Calu3 (cell line): ENCODE results near the gene COL3A1. TPM values are rescaled to one million over a fixed set of nuclear protein-coding genes. Genes with fewer than 3 reads are reported as not detected.

Source experiments
- BruUV-seq: library from RNA; stranded (reverse); fragments of 400-500 nt; replicated peaks from 2 replicates; lab custom pipeline; 2021; lab: Mats Ljungman, UMichigan
- CTCF ChIA-PET: fragments of 300-600 bp; sonication (Branson Sonifier 250); formaldehyde crosslinking; loops from one replicate; lab custom pipeline; 2022; ENCODE audit warnings: antibody characterized with exemption; lab: Charles Lee
- DNase-seq: peaks from one replicate; pipeline ENCODE4 v3.0.0; 2022
- H3K27ac Mint-ChIP-seq: one replicate; pipeline ENCODE4 v1.8.0; 2022; ENCODE audit warnings: mixed read lengths; ENCODE audit not compliant: unreplicated experiment
- H3K27me3 Mint-ChIP-seq: one replicate; pipeline ENCODE4 v1.8.0; 2022; ENCODE audit warnings: mixed read lengths; ENCODE audit not compliant: unreplicated experiment
- H3K36me3 Mint-ChIP-seq: one replicate; pipeline ENCODE4 v1.8.0; 2022; ENCODE audit warnings: mild to moderate bottlenecking, moderate library complexity, mixed read lengths; ENCODE audit not compliant: insufficient read depth, unreplicated experiment
- H3K4me1 Mint-ChIP-seq: one replicate; pipeline ENCODE4 v1.8.0; 2022; ENCODE audit warnings: mild to moderate bottlenecking, low read depth, mixed read lengths; ENCODE audit not compliant: unreplicated experiment
- H3K4me3 Mint-ChIP-seq: one replicate; pipeline ENCODE4 v1.8.0; 2022; ENCODE audit warnings: mild to moderate bottlenecking, low read depth, moderate library complexity, mixed read lengths; ENCODE audit not compliant: unreplicated experiment
- H3K9me3 Mint-ChIP-seq: one replicate; pipeline ENCODE4 v1.8.0; 2022; ENCODE audit warnings: low read depth, mixed read lengths; ENCODE audit not compliant: unreplicated experiment
- intact Hi-C: fragments of 100-400 bp; cut with micrococcal nuclease; formaldehyde crosslinking; loops from one replicate; pipeline ENCODE4 v1.10.0; 2022; ENCODE audit not compliant: unreplicated experiment
- total RNA-seq: library from RNA; stranded (reverse); gene quantifications from 2 replicates; pipeline ENCODE4 v1.2.3, GENCODE V29; 2022
- TF ChIP-seq, protein P1 (sequence below): fragments of 200-600 bp; IDR thresholded peaks from one replicate; pipeline ENCODE4 v1.8.0; 2022; ENCODE audit warnings: antibody characterized with exemption; ENCODE audit not compliant: unreplicated experiment

Gene COL3A1
- total RNA-seq, 1 experiment from 2014 or later = not detected

DNA sequence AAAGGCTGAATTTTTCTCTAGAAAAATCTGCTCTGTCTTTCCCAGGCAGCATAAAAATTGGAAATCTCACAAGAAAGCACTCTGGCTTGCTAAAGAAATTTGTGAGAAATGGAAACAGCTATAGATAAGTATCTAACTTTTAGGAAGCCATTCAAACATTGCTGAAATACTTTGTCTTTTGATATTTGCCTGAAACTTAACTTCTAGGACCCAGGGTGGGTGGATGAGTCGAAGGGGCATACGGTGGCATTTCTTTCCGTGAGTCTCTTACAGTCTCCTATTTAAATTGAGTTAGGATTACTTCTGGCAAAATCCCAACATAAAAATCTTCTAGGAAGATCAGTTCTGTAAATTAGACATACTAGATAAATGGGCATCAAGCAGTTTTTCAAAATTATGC is 532 bp upstream of the COL3A1 start:
- H3K27me3 Mint-ChIP-seq = no peaks in the 10 kb centered on the region
- no peaks in the 10 kb centered on the region for H3K4me1 Mint-ChIP-seq
- H3K9me3 Mint-ChIP-seq = no peaks in the 10 kb centered on the region
- no peaks in the 10 kb centered on the region for H3K36me3 Mint-ChIP-seq
- H3K4me3 Mint-ChIP-seq = no peak overlapping the region
- BruUV-seq = no TSS peak
- CTCF ChIA-PET = no interaction called here
- TF ChIP-seq, protein P1, sequence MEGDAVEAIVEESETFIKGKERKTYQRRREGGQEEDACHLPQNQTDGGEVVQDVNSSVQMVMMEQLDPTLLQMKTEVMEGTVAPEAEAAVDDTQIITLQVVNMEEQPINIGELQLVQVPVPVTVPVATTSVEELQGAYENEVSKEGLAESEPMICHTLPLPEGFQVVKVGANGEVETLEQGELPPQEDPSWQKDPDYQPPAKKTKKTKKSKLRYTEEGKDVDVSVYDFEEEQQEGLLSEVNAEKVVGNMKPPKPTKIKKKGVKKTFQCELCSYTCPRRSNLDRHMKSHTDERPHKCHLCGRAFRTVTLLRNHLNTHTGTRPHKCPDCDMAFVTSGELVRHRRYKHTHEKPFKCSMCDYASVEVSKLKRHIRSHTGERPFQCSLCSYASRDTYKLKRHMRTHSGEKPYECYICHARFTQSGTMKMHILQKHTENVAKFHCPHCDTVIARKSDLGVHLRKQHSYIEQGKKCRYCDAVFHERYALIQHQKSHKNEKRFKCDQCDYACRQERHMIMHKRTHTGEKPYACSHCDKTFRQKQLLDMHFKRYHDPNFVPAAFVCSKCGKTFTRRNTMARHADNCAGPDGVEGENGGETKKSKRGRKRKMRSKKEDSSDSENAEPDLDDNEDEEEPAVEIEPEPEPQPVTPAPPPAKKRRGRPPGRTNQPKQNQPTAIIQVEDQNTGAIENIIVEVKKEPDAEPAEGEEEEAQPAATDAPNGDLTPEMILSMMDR = no peak
- no peak for DNase-seq
- H3K27ac Mint-ChIP-seq = no peak overlapping the region
- intact Hi-C loops = no loop called here

DNA sequence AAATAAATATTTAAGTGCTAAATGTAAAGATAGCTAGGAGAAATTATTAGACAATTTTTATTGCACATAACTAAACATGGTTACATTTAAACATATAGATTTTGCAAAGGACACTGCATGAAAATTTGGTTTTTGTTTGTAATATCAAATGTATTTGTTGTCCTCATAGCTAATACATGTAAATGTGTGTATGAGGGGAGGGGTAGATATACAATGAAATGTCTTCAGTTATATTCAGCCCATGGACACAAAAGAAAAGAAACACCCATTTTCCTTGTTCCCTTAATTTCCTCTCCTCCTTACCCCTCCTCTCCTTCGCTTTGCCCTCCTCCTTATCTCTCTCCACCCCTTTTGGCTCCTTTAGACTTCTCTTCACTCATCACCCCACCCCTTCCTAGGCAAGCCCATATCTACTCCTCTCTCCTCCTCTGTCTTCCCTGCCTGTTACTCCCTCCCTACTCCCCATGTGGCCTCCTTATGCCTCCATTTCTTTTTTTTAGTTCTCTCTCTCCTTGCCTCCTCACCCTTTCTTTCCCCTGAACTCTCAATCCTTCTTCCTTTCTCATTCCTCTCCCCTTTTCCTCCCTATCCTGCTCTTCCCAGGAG is 1.4 kb downstream of the COL3A1 start:
- H3K9me3 Mint-ChIP-seq = no peaks in the 10 kb centered on the region
- H3K4me1 Mint-ChIP-seq = no peaks in the 10 kb centered on the region
- no peak overlapping the region for H3K27ac Mint-ChIP-seq
- H3K36me3 Mint-ChIP-seq = no peaks in the 10 kb centered on the region
- no peaks in the 10 kb centered on the region for H3K27me3 Mint-ChIP-seq
- no peak overlapping the region for H3K4me3 Mint-ChIP-seq
- no TSS peak for BruUV-seq
- DNase-seq = no peak
- CTCF ChIA-PET = interaction anchor here (1.9 kb wide), 1 partner anchor 451 kb away, joined by 9 read pairs; no protein-coding TSS in a partner anchor
- TF ChIP-seq, protein P1 = no peak
- intact Hi-C loops = no loop called here

DNA sequence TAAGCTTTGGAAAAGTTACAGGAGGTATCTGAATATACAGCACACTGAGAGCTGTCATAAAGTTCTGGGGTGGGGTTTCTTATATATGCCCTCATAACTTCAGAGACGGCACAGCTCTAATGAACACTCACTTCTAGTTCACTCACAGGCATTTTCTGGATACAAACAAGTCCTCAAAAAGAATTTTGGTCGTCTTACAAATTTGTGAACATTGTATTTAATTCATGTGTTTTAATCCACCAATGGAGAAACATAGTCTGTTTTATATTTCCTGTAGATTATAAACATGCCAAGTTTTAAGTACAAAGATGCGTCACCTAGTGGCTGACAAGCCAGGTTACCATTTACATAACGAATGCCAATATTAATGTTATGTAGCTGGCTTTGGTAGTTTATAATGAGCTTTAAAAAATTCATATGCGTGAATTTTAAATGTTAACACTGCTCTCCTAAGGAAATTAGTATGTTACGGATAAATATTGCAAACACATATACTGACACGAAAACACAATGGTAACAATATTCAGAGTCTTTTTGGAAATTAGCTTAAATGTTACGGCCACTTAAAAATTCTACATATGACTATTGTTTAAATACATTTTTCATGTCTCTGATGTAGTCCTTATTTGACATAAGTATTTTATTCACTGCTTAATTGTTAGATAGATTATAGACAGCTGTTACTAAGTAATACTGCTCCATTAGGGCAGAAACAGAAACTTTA is 2.5 kb downstream of the COL3A1 start:
- intact Hi-C loops = no loop called here
- TF ChIP-seq, protein P1 = peak; percentile 29
- no peaks in the 10 kb centered on the region for H3K9me3 Mint-ChIP-seq
- H3K4me1 Mint-ChIP-seq = no peaks in the 10 kb centered on the region
- CTCF ChIA-PET = interaction anchor here (0.6 to 1.9 kb wide), 2 partner anchors 452 to 463 kb away, joined by 3 to 9 read pairs; no protein-coding TSS in a partner anchor
- H3K4me3 Mint-ChIP-seq = no peak overlapping the region
- DNase-seq = no peak
- H3K27ac Mint-ChIP-seq = no peak overlapping the region
- no TSS peak for BruUV-seq
- no peaks in the 10 kb centered on the region for H3K36me3 Mint-ChIP-seq
- no peaks in the 10 kb centered on the region for H3K27me3 Mint-ChIP-seq

DNA sequence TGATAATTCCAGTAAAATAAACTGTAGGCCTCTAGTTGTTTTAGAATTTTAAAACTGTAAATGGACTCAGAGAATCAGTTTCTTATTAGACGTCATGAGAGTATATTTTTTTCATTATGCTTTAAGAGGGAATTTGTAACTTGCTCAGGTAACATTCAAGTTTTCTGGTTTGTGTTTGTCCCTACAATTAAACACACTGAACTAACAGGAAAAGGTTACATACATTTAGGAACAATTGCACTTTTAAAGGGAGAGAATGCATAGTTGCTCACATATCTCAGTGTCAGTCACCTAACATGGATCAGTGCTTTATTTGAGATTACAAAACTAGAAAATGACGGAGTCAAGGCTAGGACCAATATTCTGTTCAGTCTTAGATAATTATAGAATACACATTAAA is 3.1 kb downstream of the COL3A1 start:
- Mint-ChIP-seq H3K27me3 (no peaks in the 10 kb centered on the region), H3K4me3 (no peak overlapping the region), H3K36me3 (no peaks in the 10 kb centered on the region), H3K27ac (no peak overlapping the region), H3K9me3 (no peaks in the 10 kb centered on the region), H3K4me1 (no peaks in the 10 kb centered on the region)
- CTCF ChIA-PET = interaction anchor here (0.6 to 1.9 kb wide), 3 partner anchors 453 to 463 kb away, joined by 3 to 9 read pairs (median 6); no protein-coding TSS in a partner anchor
- intact Hi-C loops = no loop called here
- TF ChIP-seq, protein P1 = no peak
- DNase-seq = no peak
- no TSS peak for BruUV-seq
